Measurements from ENCODE around the gene EAF2.

Gene EAF2

DNA sequence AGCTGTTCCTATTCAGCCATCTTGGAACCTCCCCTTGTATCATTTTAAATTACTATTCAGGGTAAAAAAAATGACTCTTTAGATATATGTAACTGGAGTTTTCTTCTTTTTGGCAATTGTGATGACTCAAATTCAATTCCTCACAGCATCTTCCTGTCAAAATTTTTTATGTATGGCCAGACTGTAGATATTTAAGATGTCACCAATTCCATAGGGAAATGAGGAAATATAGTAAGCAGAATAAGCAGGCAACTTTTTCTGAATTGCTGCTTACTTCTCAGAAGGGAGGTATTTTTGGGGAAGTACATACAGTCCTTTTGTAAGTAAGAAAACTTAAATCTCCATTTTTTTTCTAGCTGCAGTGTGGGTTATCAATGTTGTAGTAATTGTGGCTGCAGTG lies 28.8 kb downstream of the EAF2 start:
- DNase-seq = no peak

DNA sequence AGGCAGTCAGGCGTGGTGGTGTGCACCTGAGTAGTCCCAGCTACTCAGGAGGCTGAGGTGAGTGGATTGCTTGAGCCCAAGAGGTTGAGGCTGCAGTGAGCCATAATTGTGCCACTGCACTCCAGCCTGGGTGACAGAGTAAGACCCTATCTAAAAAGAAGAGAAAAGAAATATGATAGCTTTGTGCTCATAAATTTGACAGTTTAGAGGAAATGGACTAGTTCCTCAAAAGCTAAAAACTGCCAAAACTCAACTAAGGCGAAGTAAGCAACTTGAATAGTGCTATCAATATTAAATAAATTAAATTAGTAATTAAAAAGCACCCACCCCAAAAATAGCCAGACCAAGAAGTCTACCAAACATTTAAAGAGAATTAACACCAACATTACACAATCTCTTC lies 34.7 kb downstream of the EAF2 start:
- no peak for DNase-seq

DNA sequence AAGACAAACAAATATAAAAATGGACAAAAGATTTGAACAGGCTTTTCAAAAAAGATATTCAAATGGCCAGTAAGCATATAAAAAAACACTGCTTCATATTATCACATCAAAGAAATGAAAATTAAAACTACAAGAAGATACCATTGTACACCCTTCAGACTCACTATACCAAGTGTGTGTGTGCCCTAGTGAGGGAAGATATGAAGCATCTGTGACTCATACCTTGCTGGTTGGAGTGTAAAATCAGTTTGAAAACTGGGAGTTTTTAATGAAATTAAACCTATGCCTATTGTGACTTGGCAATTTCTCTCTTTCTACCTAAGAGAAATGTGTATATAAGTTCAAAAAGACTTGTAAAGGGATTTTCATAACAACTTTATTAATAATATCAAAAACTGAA lies 35.7 kb downstream of the EAF2 start:
- no peak for DNase-seq

DNA sequence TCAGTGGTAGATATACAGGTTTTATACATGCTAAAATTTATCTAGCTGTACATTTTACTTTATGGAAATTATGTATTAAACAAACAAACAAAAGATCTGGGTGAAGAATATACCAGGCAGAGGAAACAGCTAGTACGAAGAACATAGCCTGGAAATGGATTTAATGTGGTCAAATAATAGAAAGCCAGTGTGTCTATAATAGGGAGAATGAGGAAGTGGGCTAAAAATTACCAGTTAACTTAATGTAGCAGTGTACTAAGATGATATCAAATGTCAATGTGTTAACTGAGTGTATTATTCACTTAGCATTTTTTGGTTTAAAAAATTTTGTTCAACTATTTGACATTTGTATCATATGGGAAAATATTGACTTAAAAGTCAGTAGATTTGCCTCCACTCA lies 36.4 kb downstream of the EAF2 start:
- no peak for DNase-seq

DNA sequence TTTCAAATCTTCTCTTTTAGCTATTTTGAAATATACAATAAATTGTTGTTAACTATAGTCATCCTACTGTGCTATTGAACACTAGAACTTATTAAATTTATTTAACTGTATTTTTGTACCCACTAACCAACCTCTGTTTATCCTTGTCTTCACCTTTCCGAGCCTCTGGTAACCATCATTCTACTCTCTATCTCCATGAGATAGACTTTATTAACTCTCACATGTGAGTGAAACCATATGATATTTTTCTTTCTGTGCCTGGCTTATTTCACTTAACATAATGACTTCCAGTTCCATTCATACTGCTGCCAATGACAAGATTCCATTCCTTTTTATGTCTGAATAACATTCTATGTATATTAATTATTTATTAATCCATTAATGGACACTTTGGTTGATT lies 43.4 kb downstream of the EAF2 start:
- no peak for DNase-seq

DNA sequence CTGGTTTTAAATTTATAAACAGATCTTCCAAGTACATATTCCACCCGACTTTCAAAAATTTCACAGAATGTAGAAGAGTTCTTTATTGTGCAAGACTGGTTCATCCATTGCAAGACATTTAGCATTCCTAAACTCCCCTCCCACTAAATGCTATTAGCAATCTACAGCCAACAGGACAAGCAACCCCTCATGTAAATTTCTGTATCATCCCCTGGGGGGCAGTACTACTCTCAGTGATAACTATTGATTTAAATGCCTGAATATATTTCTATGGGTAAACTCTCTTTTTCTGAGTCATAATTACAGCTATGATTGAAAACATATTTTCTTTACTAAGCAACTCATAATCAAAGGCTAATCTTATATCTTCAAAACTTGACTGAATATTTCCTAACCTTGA lies 48.5 kb downstream of the EAF2 start:
- no peak for DNase-seq

DNA sequence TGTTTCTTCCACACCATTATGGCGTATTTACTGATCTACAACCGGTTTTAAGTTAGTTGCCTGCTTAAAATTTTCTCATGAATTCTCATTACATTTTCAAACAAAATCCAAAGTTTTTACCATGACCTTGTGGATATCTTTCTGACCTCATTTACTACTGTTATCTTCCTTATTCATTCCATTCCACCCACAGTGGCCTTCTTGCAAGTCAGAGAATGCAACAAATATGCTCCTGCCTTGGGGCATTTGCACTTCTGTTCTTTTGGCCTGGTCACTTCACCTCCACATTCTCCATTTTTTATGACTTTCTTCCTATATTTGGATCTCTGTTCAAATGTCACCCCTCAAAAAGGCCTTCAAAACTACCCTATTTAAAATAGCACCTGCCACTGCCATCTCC lies 50.4 kb downstream of the EAF2 start:
- no peak for DNase-seq

DNA sequence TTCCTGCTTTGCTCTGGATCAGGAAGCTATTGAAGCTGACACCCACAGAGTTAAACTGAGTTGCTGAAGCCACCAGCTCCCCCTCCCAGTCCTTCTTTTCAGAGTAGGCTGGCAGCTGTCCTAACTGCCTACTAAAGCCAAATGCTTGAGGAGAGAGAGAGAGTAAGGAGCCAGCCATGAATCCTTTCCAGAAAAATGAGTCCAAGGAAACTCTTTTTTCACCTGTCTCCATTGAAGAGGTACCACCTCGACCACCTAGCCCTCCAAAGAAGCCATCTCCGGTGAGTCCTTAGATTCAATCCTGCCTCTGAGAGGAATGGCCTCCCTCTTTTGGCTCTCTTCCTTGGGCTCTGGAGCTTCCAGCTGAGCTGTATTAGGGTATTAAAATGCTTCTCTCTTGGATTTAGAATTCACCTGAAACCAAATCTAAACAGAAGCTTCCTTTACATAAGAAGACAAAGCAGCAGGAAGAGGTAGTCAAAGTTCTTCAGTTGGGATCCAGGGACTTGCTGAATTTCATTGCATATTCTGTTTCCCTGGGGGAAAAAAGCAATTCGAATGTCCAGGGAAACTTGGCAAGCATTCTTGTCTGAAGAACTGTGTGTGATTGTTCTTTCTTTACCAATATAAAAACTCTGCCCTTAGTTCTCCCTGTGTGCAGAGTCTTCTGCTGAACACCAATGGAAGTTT lies 59.4 kb downstream of the EAF2 start, which contains the start of gene SLC15A2:
Gene SLC15A2 (plus strand): TSS at position 101 of the 690 bp plus-strand sequence. CDS start 76 bp downstream, at position 177.
- no peak for DNase-seq

DNA sequence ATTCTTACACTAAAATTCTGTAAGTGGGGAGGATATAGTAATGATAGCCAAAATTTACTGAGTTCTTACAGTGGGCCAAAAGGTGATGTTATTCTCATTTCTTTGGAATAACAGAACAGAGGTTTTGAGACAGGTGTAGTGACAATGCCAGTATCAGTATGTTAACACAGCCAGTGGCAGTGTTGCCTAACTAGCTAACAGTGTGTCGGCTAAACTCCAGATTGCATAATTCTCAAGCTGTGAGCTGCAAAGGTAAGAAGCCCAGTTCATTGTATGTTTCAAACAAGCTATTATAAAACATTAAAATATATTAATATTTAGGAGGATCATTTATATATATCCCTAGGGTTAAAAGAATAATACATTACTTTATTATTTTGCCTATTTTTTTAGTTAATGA lies 60.1 kb downstream of the EAF2 start:
- no peak for DNase-seq

DNA sequence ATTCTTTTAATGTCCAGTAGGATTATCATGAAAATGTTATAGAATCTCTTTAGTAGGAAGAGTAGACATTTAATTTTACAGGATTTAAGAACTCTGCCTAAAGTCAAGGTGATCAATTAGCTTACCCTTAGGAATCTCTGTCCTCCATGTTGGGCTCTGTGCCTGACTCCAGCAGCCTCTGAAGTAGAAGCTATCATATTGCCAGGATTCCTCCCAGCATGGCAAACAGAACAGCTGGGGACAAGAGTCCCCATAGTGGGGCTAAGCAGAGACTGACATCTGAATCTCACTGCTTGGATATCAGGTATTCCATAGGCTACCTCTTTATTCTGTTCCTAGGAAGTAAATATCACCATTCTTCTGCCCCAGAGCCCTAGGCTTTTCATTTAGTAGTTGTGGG lies 60.7 kb downstream of the EAF2 start:
- DNase-seq = no peak

DNA sequence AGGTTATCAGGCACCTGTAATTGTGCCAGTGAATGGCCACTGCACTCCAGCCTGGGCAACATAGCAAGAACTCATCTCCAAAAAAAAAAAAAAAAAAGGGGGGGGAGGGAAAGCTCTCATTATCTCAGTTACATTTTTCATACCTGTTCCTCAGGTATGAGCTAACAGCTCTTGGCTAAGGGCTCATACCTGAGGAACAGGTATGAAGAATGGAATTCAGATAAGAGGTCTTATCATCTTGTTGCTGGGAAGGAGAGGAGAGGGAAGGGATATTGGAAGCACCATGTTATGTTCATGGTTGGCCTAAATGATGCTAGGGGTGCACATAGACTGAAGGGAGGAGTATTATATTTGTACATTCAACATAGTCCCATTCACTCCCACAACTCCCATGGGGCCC lies 61.8 kb downstream of the EAF2 start:
- no peak for DNase-seq

DNA sequence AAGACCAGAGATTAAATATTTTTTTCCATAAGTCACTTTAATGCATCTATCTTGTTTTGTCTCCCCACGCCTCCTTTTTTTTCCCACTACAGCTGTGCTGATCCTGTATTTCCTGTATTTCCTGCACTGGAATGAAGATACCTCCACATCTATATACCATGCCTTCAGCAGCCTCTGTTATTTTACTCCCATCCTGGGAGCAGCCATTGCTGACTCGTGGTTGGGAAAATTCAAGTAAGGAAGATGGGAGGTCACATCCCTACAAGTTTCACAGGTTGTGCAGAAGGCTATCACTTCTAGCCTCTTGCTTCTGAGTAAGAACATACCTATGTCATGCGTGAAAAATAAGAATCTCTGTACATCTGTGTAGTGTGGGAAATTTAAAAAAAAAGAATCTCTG lies 62.3 kb downstream of the EAF2 start:
- no peak for DNase-seq

DNA sequence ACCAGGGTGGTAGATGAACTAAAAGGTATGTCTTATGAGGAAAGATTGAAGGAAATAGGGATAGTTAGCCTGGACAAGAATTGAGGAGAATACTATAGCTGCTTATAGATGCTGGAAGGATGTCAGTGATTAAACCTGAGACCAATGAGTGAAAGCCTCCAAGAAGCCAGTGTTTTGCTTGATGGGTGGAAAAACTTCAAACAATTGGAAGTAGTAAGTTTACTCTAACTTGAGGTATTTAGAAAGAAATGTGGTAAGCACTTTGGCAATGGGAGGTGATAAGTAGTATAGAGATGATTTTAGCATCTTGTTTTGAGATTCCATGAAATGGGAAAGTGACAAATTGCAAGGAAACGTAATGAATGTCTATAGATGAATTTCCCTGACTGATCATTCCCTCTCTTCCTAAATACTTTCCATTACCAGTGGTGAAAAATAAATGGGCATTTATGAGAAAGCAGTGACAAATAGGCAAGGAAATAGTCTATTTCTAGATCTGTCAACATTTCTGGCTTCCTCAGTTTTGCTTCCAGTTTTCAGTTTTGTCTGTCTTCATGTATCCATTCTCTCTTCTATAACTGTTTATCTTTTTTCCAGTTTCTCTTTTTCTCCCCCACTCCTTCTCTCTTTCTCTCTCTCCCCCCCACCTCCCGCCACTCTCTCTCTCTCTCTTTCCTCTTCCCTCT lies 78.4 kb downstream of the EAF2 start:
- no peak for DNase-seq

DNA sequence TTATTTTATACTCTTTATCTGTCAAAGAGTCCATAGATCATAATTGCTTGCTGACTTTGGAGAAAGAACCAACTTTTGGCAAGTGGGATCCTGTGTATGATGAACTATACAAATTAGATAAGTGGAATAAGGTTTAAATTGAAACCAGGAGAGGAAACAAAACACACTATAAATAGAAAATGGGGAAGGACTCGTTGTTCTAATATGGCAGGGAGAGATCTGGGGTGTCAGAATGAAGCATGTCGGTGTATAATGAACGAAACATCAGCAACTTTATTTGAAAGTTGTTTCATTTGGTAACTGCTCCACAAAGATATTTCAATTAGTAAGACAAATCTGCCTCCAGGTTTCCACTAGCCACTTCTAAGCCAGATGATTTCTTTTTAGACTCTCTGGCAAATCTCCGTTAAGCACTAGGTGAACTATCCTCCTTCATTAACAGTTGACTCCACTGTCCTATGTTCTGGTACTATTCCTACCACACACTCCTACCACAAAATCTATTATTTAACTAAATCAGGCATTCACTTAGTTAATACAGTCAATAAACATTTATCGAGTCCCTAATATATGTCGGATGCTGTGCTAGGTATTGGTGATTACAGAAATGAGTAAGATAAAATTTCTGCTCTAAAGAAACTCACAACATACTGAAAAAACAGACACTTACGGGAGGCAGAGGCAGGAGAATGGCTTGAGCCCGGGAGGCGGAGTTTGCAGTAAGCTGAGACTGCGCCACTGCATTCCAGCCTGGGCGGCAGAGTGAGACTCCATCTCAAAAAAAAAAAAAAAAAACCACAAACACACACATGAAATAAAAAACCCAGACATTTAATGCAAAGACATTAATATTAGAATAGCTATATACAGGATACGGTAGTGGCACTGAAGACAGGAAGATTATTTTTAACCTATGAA lies 79.3 kb downstream of the EAF2 start:
- DNase-seq = no peak

DNA sequence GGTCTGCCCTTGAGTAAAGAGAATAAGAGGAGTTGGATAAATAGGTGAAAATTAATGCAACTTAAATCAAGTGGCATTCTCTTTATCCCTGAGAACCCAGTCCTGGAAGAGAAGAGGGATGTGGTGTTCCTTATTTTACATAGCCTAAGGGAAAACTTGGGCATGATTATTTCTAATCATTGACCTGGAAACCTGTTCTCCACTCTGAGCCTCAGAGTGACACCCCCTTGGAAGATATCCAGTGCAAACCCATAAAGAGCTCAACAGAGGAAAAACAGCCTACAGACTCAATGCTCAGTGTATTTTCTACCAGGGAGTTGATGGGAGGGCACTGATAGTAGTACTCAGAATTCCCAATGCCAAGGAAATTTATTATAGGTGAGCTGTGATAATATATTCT lies 81.2 kb downstream of the EAF2 start:
- DNase-seq = no peak

DNA sequence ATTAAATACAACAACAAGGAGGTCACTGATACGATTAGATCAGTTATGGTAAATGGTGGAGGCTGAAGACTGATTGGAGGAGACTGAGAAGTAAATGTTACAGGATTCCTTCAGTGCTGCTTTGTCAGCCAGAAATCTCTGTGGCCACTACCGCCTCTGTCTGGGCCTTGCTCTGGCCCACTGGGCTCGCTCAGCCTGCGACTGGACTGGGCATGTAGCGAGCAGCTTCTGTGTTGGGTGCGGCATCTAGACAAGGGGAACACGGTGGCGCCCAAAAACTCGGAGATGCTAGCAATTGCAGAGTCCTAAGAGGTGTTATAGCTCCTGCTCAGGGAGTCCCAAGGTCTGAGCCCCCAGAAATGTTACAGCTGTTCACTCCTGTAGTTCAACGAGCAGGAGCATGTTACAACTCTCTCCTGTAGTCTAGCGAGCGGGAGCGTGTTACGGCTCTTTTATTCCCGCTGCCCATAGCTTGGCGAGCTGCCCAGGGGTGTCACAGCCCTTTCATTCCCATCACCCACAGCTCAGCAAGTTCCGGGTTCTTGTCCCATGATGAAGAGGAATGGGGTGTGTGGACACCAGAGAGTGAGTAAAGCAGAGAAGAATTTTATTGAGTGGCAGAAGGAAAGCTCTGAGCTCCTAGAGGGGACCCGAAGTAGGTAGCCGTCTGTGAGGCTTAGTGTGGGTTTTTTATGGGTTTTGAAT lies 83.9 kb downstream of the EAF2 start:
- DNase-seq = no peak

DNA sequence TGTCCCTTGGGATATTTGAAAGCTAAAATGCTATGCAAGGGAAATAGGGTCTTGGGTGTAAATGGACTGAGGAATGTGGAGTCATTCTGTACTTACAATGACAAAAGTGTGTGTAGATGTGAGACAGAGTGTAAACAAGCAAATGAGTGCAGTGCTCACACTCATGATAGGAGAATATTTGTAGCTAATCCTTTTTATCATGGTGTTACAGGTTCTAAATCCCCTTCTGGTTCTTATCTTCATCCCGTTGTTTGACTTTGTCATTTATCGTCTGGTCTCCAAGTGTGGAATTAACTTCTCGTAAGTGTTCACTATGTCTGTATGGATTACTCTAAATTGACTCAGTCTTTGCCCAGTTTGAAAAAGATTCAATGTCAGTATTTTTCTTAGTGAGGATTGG lies 89.7 kb downstream of the EAF2 start:
- DNase-seq = no peak

DNA sequence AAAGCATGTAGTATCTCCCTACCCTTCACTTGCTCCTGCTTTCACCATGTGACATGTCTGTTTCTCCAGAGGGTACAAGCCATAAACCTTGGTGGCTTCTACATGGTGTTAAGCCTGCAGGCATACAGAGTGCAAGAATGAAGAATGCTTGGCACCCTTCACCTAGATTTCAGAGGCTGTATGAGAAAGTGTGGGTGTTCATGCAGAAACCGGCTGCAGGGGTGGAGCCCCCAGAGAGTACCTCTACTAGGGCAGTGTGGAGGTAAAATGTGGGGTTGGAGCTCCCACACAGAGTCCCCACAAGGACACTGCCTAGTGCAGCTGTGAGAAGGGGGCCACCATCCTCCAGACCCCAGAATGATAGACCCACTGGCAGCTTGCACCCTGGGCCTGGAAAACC lies 91.4 kb downstream of the EAF2 start:
- no peak for DNase-seq

Measured in activated effector memory CD4-positive, alpha-beta T cell treated with Interleukin-2 at 50 U/mL for 16 hours (primary cell).